HCT116 (cell line): ENCODE measurements around the gene AP4M1.

Experiments
- ATF3 ChIP-seq: IDR thresholded peaks from 2 replicates; pipeline ENCODE4 v1.6.1; 2012
- EZH2 ChIP-seq: fragments of 200-600 bp; sonication (generic); IDR thresholded peaks from 2 replicates; pipeline ENCODE4 v1.6.1; 2017; ENCODE audit warnings: antibody characterized with exemption, mixed run types
- POLR2A ChIP-seq: IDR thresholded peaks from 2 replicates; pipeline ENCODE4 v1.7.0; 2011; ENCODE audit warnings: borderline replicate concordance; ENCODE audit not compliant: insufficient read depth, insufficient read length; ENCODE audit errors: extremely low read depth
- POLR2AphosphoS5 ChIP-seq: IDR thresholded peaks from 2 replicates; pipeline ENCODE4 v1.6.1; 2011; ENCODE audit warnings: mild to moderate bottlenecking, low read depth, low read length, moderate library complexity
- YY1 ChIP-seq: IDR thresholded peaks from 2 replicates; pipeline ENCODE4 v1.6.1; 2011; ENCODE audit warnings: low read length, low read depth, moderate library complexity, mild to moderate bottlenecking; ENCODE audit not compliant: insufficient replicate concordance; ENCODE audit errors: extremely low read depth
- ZFX ChIP-seq: fragments of 450-650 bp; IDR thresholded peaks from 2 replicates; pipeline ENCODE4 v1.6.1; 2017
- TF ChIP-seq, protein P1 (sequence below), 3 experiments: fragments of 200-600 bp in 1 of 3; sonication (generic) in 1 of 3; IDR thresholded peaks in 2 of 3; conservative IDR thresholded peaks in 1 of 3; 2 replicates each; pipeline ENCODE4 v1.5.1; 2012 to 2017; ENCODE audit warnings: low read depth in 2 of 3, low read length in 2 of 3, antibody characterized with exemption in 1 of 3, borderline replicate concordance in 1 of 3, control low read depth in 1 of 3, mild to moderate bottlenecking in 1 of 3, mixed read lengths in 1 of 3, mixed run types in 1 of 3, moderate library complexity in 1 of 3; ENCODE audit not compliant: insufficient read depth in 1 of 3
- TF ChIP-seq, protein P2 (sequence below): IDR thresholded peaks from 2 replicates; pipeline ENCODE4 v1.6.1; 2011; ENCODE audit warnings: mild to moderate bottlenecking, low read length, moderate library complexity; ENCODE audit not compliant: insufficient replicate concordance; ENCODE audit errors: extremely low read depth

- TF ChIP-seq, protein P1, sequence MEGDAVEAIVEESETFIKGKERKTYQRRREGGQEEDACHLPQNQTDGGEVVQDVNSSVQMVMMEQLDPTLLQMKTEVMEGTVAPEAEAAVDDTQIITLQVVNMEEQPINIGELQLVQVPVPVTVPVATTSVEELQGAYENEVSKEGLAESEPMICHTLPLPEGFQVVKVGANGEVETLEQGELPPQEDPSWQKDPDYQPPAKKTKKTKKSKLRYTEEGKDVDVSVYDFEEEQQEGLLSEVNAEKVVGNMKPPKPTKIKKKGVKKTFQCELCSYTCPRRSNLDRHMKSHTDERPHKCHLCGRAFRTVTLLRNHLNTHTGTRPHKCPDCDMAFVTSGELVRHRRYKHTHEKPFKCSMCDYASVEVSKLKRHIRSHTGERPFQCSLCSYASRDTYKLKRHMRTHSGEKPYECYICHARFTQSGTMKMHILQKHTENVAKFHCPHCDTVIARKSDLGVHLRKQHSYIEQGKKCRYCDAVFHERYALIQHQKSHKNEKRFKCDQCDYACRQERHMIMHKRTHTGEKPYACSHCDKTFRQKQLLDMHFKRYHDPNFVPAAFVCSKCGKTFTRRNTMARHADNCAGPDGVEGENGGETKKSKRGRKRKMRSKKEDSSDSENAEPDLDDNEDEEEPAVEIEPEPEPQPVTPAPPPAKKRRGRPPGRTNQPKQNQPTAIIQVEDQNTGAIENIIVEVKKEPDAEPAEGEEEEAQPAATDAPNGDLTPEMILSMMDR (IDR thresholded peaks at IDR 0.05 in 2 of 3, conservative IDR thresholded peaks at IDR 0.05 in 1 of 3; ENCODE audit: borderline replicate concordance in 1 of 3, insufficient read depth in 1 of 3, low read depth in 2 of 3, low read length in 2 of 3): no peak
- TF ChIP-seq POLR2A: no peak
- no peak for TF ChIP-seq POLR2AphosphoS5
- TF ChIP-seq, protein P2, sequence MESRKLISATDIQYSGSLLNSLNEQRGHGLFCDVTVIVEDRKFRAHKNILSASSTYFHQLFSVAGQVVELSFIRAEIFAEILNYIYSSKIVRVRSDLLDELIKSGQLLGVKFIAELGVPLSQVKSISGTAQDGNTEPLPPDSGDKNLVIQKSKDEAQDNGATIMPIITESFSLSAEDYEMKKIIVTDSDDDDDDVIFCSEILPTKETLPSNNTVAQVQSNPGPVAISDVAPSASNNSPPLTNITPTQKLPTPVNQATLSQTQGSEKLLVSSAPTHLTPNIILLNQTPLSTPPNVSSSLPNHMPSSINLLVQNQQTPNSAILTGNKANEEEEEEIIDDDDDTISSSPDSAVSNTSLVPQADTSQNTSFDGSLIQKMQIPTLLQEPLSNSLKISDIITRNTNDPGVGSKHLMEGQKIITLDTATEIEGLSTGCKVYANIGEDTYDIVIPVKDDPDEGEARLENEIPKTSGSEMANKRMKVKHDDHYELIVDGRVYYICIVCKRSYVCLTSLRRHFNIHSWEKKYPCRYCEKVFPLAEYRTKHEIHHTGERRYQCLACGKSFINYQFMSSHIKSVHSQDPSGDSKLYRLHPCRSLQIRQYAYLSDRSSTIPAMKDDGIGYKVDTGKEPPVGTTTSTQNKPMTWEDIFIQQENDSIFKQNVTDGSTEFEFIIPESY: no peak
- TF ChIP-seq ZFX: no peak
- TF ChIP-seq ATF3: no peak
- TF ChIP-seq YY1: no peak
- no peak for TF ChIP-seq EZH2
These were observed 6.4 kb downstream of the AP4M1 start for GRCh38 chr7:100107890-100108289.
